Activated T-cell treated with anti-CD3 and anti-CD28 coated beads, Interleukin-2, amount 50 U/mL, for 1 hour (primary cell): ENCODE results near the gene DIP2A.
"Not testable (repeated sequence)": the region's sequence is repeated elsewhere in the genome, so short reads cannot be mapped to it uniquely, and the experiment has no call there.

Experiments used
- DNase-seq: peaks from one replicate; pipeline ENCODE4 v3.0.0-alpha.2; 2020

The DIP2A gene

GRCh38 chr21:46559291-46559983 lies 100.7 kb downstream of the DIP2A start:
- peak; percentile 67 for DNase-seq

GRCh38 chr21:46560568-46561444 lies 102.1 kb downstream of the DIP2A start:
- DNase-seq = no peak

- DNase-seq = no peak
These were observed 102.9 kb downstream of the DIP2A start for GRCh38 chr21:46561445-46562090.

- DNase-seq = no peak
These were observed 103.8 kb downstream of the DIP2A start for GRCh38 chr21:46562472-46562871.

- no peak for DNase-seq
These were observed 104.4 kb downstream of the DIP2A start for GRCh38 chr21:46562964-46563607.

GRCh38 chr21:46564391-46564790 lies 105.7 kb downstream of the DIP2A start:
- no peak for DNase-seq

- DNase-seq = no peak
These were observed 108.7 kb downstream of the DIP2A start for GRCh38 chr21:46567348-46567747.

- no peak for DNase-seq
These were observed 109.9 kb downstream of the DIP2A start for GRCh38 chr21:46568562-46568961.

- DNase-seq = no peak
These were observed 110.4 kb downstream of the DIP2A start for GRCh38 chr21:46569081-46569480.

GRCh38 chr21:46570119-46570518 lies 111.4 kb downstream of the DIP2A start:
- no peak for DNase-seq

GRCh38 chr21:46570631-46571030 lies 111.9 kb downstream of the DIP2A start:
- DNase-seq = no peak

- DNase-seq = no peak
These were observed 114.2 kb downstream of the DIP2A start for GRCh38 chr21:46572850-46573249.

- not testable (repeated sequence) for DNase-seq
These were observed 119.1 kb downstream of the DIP2A start for GRCh38 chr21:46577786-46578185.

- not testable (repeated sequence) for DNase-seq
These were observed 120.7 kb downstream of the DIP2A start for GRCh38 chr21:46579394-46579793.

GRCh38 chr21:46581780-46582307 lies 123.2 kb downstream of the DIP2A start:
- no peak for DNase-seq

- no peak for DNase-seq
These were observed 126.7 kb downstream of the DIP2A start for GRCh38 chr21:46585191-46585953.

GRCh38 chr21:46594276-46594675 lies 135.6 kb downstream of the DIP2A start:
- DNase-seq = no peak

GRCh38 chr21:46596201-46596600 lies 137.5 kb downstream of the DIP2A start:
- no peak for DNase-seq

- no peak for DNase-seq
These were observed 138.3 kb downstream of the DIP2A start for GRCh38 chr21:46597031-46597430.

- DNase-seq = no peak
These were observed 139.2 kb downstream of the DIP2A start for GRCh38 chr21:46597896-46598343.

GRCh38 chr21:46598581-46599572 lies 140.2 kb downstream of the DIP2A start:
- no peak for DNase-seq
